HG03432 (cell line): Measurements from ENCODE around the gene USP17L21.
"Not testable (repeated sequence)": the region's sequence is repeated elsewhere in the genome, so short reads cannot be mapped to it uniquely, and the experiment has no call there.

Experiments used
- ATAC-seq: cut with Tn5 transposase; IDR thresholded peaks from one replicate; pipeline ENCODE4 v1.9.1; 2021; ENCODE audit warnings: mild to moderate bottlenecking, moderate library complexity; ENCODE audit not compliant: unreplicated experiment

Gene USP17L21

GRCh38 chr4:9262572-9262971 lies at the start of gene USP17L21:
Gene USP17L21, plus strand, starts transcription at chr4:9262872. Its CDS starts 0 bp downstream, at chr4:9262872.
- not testable (repeated sequence) for ATAC-seq

GRCh38 chr4:9214701-9215100 lies 48.0 kb upstream of the USP17L21 start:
- ATAC-seq, result not testable (repeated sequence)

GRCh38 chr4:9215105-9215504 lies 47.6 kb upstream of the USP17L21 start, which contains the start of gene USP17L11:
Gene USP17L11, plus strand, starts transcription at chr4:9215405. Its CDS starts 0 bp downstream, at chr4:9215405.
- not testable (repeated sequence) for ATAC-seq

- ATAC-seq, result not testable (repeated sequence)
These were observed 42.8 kb upstream of the USP17L21 start, which contains the start of gene USP17L12 for GRCh38 chr4:9219852-9220251. Gene USP17L12, plus strand, starts transcription at chr4:9220152. Its CDS starts 0 bp downstream, at chr4:9220152.

- not testable (repeated sequence) for ATAC-seq
These were observed 38.1 kb upstream of the USP17L21 start, which contains the start of gene USP17L13 for GRCh38 chr4:9224596-9224995. Gene USP17L13, plus strand, starts transcription at chr4:9224896. Its CDS starts 0 bp downstream, at chr4:9224896.

- not testable (repeated sequence) for ATAC-seq
These were observed 32.4 kb upstream of the USP17L21 start for GRCh38 chr4:9230249-9230648.

GRCh38 chr4:9234085-9234484 lies 28.6 kb upstream of the USP17L21 start, which contains the start of gene USP17L15:
Gene USP17L15, plus strand, starts transcription at chr4:9234385. Its CDS starts 0 bp downstream, at chr4:9234385.
- not testable (repeated sequence) for ATAC-seq

GRCh38 chr4:9238461-9238860 lies 24.2 kb upstream of the USP17L21 start:
- not testable (repeated sequence) for ATAC-seq

GRCh38 chr4:9243579-9243978 lies 19.1 kb upstream of the USP17L21 start, which contains the start of gene USP17L17:
Gene USP17L17, plus strand, starts transcription at chr4:9243879. Its CDS starts 0 bp downstream, at chr4:9243879.
- not testable (repeated sequence) for ATAC-seq

- not testable (repeated sequence) for ATAC-seq
These were observed 14.6 kb upstream of the USP17L21 start, which contains the start of gene USP17L18 for GRCh38 chr4:9247953-9248680. Gene USP17L18, plus strand, starts transcription at chr4:9248630. Its CDS starts 0 bp downstream, at chr4:9248630.

- not testable (repeated sequence) for ATAC-seq
These were observed 9.6 kb upstream of the USP17L21 start, which contains the start of gene USP17L19 for GRCh38 chr4:9253078-9253477. Gene USP17L19, plus strand, starts transcription at chr4:9253378. Its CDS starts 0 bp downstream, at chr4:9253378.

- not testable (repeated sequence) for ATAC-seq
These were observed 4.8 kb upstream of the USP17L21 start, which contains the start of gene USP17L20 for GRCh38 chr4:9257824-9258223. Gene USP17L20, plus strand, starts transcription at chr4:9258124. Its CDS starts 0 bp downstream, at chr4:9258124.

GRCh38 chr4:9267319-9267718 lies 4.6 kb downstream of the USP17L21 start, which contains the start of gene USP17L22:
Gene USP17L22, plus strand, starts transcription at chr4:9267619. Its CDS starts 0 bp downstream, at chr4:9267619.
- not testable (repeated sequence) for ATAC-seq

- ATAC-seq, result not testable (repeated sequence)
These were observed 9.0 kb downstream of the USP17L21 start for GRCh38 chr4:9271719-9272118.
